22Rv1 (cell line): ENCODE data around the gene NCOA3.
A peak's percentile ranks its signal among the peaks of the same experiment; 100 is the strongest.

Experiments
- H3K27ac ChIP-seq: fragments of 450-650 bp; 2 replicates; pipeline ENCODE4 v1.5.1; 2017
- ZFX ChIP-seq: fragments of 450-650 bp; IDR thresholded peaks from 2 replicates; pipeline ENCODE4 v1.6.1; 2017; ENCODE audit warnings: antibody characterized with exemption, borderline replicate concordance
- TF ChIP-seq, protein P1 (sequence below): fragments of 450-650 bp; IDR thresholded peaks from 2 replicates; pipeline ENCODE4 v1.5.1; 2017; ENCODE audit warnings: mild to moderate bottlenecking

Gene NCOA3

DNA sequence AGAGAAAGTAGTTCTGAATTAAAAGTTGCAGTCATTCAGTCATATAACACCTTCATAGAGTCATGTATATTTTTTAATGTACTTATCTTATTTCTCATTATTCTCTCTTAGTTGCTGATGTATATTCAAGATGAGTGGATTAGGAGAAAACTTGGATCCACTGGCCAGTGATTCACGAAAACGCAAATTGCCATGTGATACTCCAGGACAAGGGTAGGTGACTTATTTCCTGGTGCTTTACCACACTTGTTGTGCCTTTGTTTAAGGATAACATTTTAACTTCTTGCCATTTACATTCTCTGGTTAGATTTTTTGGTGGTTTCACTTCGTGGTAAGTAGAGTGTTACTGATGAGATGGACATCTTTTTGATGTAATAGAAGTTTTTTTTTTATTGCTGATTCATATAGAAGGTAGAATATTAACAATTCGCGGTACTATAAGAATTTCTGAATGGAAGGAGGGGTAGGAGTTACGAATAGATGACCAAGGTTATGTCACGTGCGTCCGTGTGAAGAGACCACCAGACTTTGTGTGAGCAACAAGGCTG is 120.5 kb downstream of the NCOA3 start:
- no peak overlapping the region for H3K27ac ChIP-seq

DNA sequence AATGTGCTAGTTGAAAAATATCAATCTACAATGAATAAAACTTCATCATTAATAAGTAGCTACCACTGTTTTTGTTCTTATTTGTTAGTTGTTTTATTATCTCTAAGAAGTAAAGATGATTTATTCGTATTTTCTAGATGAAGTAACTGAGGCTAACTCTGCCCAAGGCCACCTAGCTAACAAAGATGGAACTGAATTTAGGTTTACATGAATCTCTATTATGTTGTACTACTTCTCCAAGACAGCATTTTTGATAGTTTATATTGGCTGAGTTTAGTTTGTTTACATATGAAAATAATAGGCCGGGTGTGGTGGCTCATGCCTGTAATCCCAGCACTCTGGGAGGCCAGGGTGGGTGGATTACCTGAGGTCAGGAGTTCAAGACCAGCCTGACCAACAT is 121.5 kb downstream of the NCOA3 start:
- TF ChIP-seq ZFX: no peak
- TF ChIP-seq, protein P1, sequence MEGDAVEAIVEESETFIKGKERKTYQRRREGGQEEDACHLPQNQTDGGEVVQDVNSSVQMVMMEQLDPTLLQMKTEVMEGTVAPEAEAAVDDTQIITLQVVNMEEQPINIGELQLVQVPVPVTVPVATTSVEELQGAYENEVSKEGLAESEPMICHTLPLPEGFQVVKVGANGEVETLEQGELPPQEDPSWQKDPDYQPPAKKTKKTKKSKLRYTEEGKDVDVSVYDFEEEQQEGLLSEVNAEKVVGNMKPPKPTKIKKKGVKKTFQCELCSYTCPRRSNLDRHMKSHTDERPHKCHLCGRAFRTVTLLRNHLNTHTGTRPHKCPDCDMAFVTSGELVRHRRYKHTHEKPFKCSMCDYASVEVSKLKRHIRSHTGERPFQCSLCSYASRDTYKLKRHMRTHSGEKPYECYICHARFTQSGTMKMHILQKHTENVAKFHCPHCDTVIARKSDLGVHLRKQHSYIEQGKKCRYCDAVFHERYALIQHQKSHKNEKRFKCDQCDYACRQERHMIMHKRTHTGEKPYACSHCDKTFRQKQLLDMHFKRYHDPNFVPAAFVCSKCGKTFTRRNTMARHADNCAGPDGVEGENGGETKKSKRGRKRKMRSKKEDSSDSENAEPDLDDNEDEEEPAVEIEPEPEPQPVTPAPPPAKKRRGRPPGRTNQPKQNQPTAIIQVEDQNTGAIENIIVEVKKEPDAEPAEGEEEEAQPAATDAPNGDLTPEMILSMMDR: no peak
- H3K27ac ChIP-seq: no peak overlapping the region

More for the DNA sequence above, 120.5 kb downstream of the NCOA3 start:
- no peak for TF ChIP-seq ZFX
- TF ChIP-seq, protein P1: no peak

DNA sequence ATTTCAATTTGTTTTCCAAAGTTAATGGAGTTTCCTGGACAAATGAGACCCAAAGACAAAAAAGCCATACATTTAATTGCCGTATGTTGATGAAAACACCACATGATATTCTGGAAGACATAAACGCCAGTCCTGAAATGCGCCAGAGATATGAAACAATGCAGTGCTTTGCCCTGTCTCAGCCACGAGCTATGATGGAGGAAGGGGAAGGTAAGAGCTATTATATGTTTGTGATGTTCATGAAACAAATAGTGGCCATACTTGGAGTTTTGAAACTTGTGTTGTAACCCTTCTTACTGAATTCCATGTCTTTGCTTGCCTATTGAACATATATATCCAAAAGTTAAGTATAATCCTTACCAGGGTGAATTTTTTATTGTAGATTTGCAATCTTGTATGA is 125.9 kb downstream of the NCOA3 start:
- TF ChIP-seq ZFX: no peak
- TF ChIP-seq, protein P1: no peak
- H3K27ac ChIP-seq: no peak overlapping the region

DNA sequence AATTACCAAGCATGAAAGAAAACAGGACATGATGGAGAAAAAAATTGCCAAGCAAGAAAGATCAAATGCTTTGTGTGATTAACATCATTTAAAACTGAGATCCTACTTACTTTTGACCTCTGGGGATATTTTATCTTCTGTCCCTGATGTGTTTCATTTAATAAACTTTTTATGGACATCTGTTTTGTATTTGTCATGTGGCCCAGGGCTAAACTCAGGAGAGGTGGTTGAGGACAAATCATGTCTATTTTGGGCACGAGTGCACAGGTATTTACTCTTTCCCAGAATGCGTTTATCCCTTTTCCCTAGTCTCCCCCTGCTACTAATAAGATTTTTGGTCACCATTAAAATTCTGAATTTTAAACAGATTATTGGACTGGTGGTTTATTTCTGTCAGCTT is 128.2 kb downstream of the NCOA3 start:
- TF ChIP-seq, protein P1: no peak
- no peak for TF ChIP-seq ZFX
- H3K27ac ChIP-seq: no peak overlapping the region

DNA sequence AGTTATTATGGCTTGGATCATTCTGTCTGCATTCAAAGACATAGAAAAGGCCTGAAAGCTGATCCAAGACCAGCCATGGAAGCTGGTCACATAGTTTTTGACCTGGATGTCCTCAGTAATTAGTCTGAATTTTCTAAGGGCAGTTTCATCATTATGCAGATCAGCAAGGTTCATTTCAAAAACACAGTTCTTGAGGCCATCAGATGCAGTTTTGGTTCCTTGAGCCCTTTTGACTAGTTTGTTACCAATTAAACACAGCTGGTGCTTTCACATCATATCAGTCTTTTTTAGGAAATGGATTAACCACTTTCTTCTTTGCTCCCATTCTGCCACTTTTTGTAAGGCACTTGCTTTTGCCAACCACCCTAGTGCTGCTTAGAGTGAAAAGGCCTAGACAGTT is 129.4 kb downstream of the NCOA3 start:
- no peak for TF ChIP-seq ZFX
- no peak overlapping the region for H3K27ac ChIP-seq

DNA sequence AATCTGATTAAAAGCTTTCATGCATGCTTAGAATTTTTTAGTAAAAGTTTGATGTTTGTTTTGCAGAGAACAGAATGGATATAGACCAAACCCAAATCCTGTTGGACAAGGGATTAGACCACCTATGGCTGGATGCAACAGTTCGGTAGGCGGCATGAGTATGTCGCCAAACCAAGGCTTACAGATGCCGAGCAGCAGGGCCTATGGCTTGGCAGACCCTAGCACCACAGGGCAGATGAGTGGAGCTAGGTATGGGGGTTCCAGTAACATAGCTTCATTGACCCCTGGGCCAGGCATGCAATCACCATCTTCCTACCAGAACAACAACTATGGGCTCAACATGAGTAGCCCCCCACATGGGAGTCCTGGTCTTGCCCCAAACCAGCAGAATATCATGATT is 133.6 kb downstream of the NCOA3 start:
- H3K27ac ChIP-seq: no peak overlapping the region
- TF ChIP-seq, protein P1: no peak
- TF ChIP-seq ZFX: no peak

DNA sequence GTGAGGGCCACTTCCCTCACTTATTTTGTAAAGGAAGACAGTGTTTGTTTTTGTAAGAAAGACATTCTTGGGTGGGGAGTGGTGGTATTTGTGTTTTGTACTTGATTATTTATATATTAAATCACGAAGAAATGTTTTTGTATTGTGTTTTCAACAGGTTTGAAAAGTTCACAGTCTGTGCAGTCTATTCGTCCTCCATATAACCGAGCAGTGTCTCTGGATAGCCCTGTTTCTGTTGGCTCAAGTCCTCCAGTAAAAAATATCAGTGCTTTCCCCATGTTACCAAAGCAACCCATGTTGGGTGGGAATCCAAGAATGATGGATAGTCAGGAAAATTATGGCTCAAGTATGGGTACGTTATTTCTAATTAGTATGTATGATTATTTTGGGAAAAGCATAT is 137.2 kb downstream of the NCOA3 start:
- no peak overlapping the region for H3K27ac ChIP-seq
- TF ChIP-seq, protein P1: no peak
- TF ChIP-seq ZFX: no peak

DNA sequence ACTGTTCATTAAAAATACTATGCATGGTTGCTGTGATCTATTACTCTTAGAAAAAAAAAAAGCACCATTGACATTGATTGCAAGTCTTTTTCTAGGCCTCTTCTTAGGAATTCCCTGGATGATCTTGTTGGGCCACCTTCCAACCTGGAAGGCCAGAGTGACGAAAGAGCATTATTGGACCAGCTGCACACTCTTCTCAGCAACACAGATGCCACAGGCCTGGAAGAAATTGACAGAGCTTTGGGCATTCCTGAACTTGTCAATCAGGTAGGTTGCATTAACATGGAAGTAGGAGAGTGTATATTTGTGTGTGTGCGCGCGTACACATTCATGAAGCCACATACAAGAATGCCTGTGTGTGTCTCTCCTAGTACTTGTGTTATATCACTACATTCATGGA is 140.4 kb downstream of the NCOA3 start:
- H3K27ac ChIP-seq: peak overlapping the region; percentile 73
- no peak for TF ChIP-seq ZFX
- TF ChIP-seq, protein P1: no peak
